SH-SY5Y (cell line): ENCODE measurements around the gene MAP3K4.

ENCODE experiments used
- GATA2 ChIP-seq: IDR thresholded peaks from 2 replicates; pipeline ENCODE4 v1.6.1; 2011; ENCODE audit warnings: mild to moderate bottlenecking, low read depth, low read length
- GATA3 ChIP-seq: IDR thresholded peaks from 2 replicates; pipeline ENCODE4 v1.6.1; 2011; ENCODE audit warnings: low read depth, mild to moderate bottlenecking, low read length, moderate library complexity

Gene MAP3K4

DNA sequence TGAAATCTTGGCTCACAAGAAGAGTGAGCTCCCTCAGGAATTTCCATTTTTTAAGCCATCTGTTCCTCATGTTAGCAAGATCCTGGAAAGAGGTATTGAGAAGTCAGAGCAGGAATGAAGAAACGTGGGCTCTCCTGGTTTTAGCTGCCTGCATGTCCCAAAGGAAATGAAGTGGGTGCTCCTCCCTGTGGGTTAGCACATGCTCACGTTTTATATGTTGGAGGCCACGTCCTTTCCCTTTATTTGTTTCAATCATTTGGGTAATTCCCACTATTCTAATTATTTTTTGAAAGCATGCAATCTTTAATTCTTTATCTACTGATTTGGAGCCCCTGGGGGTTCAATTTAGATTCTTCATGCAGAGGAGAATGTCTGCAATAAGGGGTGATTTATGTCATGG, 4.3 kb upstream of the MAP3K4 start:
- TF ChIP-seq GATA3 (no peak), GATA2 (no peak)

DNA sequence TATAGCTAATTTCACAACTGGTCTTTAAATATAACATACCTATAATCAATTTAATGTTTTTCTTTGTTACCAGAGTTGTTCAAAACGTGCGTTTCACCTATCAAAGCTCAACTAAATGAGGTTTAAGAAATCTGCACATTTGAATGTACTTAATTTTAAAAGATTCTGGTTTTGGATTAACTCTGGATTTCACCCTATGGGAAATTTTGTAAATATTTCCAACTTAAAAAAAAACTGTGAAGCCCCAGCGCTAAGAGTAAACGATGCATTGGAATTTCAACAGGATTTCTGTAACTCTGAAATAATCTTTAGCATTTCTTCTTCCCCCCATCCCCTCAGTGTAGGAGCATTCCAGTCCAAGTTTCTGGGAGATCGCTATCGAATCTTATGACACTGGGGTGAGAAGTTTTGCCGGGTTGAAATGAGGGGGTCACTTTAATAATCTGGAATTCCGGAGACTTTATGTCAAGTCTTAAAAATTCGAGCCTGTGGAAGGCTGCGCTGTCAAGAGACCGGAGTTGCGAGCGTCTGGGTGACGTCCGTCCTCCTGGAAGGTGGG, 643 bp upstream of the MAP3K4 start:
- peak; percentile 69 for TF ChIP-seq GATA2
- TF ChIP-seq GATA3, result 0 out of 2 replicates have a peak, but pooled peaks have one; percentile 21

DNA sequence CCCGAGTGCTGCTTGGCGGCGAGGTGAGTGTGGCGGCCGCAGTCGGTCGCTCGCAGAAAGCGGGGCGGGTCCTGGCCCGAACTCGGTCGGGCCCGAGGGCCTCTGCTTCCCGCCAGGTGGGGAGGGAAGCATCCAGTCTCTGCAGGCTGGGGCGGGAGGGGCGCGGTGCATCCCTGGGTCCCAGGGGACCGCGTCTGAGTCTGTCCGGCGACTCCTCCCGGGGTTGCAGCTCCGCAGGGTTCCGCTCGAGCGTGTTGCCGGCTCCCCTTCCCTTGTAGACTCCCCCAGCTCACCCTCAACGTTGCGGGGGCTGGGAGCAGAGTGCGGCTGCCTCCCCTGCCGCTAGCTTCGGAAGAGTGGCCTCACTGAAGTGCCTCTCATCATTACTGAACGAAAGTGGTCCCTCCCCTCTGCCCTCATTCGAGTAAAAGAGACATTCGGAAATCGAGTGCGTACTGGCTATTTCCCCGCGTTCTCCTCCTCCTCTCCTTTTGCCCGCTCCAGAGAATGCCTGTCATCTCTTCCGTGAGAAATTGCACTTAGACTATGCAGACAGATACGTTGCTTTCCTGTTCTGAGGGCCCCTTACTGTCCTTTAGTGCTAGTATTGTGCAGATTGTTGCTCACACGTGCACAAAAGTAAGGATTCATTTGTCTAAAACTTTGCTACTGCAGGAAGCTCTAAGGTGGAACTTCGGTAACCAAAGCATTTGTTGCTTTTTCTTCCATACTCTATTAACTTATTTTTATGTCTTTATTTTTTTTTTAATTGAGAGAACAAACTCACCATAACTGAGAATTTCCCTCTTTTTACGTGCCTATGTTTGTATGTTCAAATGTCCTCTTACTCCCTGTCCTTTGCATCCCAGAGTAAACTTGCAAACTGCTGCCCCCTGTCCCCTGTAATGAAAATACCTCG, 751 bp downstream of the MAP3K4 start:
- TF ChIP-seq GATA3, result no peak
- TF ChIP-seq GATA2, result no peak

DNA sequence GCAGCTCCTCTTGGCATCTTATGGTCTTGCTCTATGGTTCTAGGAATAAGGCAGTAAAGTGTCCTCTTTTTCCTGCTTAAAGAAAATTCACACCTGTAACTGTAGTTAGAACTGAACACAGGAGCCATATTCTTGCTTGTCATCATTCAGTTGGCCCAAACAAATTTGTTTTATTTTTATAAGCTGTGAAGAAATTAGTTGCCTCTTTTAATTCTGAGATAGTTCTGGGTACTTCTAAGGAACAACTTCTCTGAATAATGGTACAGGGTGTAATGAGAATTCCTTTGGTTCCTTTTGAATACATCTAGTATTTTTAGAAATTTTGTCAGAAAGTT, 1.4 kb downstream of the MAP3K4 start:
- no peak for TF ChIP-seq GATA2
- no peak for TF ChIP-seq GATA3

DNA sequence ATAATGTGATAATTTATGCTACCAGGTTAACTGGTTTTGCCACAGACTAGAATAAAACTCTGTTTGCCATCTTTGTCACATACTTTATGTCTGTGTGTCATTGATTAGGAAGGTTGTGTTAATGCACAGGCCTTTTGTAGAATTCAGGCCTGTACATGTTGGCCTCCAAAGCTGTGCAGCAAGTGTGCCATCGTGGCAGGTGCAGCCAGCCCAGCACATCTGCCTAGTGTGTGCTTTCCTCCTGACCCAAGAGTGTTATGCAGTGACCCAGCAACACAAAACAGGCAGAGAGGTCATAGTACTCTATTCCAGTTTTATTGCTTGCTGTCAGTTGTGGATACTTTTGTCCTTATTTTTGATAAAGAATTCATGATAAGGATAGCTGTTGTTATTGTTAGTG, 3.7 kb downstream of the MAP3K4 start:
- no peak for TF ChIP-seq GATA2
- no peak for TF ChIP-seq GATA3

DNA sequence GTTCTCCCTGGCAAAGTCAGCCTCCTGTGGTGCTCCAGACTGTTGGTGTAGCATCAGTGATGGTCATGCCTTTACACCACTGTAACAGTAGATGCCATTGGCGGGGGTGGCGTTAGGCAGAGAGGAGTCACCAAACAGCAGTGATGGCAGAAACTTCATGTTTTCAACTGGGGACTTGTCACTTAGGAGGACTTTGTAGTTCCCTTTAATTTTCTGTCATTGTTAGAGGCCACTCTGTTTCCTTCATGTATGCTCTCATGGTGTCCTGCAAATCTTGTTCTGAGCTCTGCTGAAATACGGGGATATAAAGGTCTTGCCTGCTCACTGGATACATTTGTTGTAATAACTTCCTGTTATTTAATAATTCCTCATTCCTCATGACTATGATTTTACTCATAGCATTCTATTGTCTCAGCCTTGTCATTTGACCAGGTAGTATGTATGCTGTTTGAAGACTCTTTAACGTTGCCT, 4.6 kb downstream of the MAP3K4 start:
- no peak for TF ChIP-seq GATA3
- no peak for TF ChIP-seq GATA2

DNA sequence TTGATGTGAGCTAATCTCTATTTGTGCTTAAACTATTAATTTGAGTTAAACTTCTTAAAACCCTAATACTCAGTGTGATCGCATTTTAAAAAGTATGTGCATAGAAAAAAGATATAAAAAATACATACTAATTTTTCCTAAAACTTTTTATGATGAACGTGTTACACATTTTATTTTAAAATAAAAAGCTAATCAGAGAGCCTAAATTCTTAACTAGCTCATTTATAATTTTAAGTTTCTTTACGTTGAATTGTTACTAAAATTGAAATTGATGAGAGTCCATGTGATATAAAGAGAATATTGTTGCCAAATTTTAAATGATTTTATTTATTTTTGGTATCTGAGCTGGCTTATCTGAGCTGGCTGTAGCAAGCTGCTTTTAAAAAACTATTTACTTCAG, 6.6 kb downstream of the MAP3K4 start:
- no peak for TF ChIP-seq GATA2

DNA sequence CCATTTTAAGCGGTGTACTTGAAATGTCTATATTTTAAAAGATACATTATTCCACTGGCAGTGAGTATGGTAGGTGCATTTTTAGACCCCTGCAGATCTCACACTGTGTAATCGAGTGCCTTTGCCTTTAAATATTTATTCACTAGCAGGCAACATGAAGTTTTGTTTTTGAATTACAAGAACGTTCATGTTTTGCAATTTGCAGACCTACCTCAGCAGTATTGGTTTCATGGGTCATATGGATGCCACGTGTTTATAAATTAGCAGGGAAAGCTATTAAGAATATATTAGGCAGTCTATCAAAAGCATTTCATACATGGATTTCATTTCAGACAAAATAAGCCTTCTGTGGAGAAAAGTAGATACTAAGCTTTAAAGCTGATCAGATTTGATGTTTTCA, 7.2 kb downstream of the MAP3K4 start:
- TF ChIP-seq GATA3, result no peak
- no peak for TF ChIP-seq GATA2

DNA sequence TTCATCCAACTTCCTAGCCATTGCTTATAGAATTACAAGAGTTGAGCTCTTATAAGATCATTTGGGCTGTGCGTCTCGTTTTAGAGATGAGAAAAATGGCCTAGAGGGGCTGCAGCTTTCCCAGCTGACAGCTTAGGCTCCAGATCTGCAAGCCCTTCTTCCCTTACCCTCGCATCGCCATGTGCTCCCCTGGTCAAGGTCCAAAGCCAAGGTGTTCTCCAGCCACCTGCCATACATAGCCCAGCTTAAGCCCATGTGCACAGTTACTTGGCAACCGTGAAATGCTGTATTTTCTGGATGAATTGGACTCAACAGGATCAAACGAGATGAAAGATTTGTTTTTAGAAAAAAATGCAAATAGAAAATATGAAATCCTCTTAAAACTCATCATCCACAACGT, 7.9 kb downstream of the MAP3K4 start:
- TF ChIP-seq GATA2, result no peak
- no peak for TF ChIP-seq GATA3

DNA sequence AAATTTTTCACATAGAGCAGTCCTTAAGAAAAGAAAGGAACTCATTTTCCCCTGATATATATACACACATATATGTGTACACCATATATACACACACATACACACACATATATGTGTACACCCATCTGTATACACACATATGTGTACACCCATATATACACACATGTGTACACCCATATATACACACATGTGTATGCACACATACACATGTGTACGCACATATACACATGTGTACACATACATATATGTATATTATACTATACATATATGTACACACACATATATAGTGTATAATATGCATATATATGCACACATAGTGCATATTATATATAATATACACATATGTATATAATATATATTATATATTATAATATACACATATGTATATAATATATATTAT, 9.1 kb downstream of the MAP3K4 start:
- no peak for TF ChIP-seq GATA2
- no peak for TF ChIP-seq GATA3

DNA sequence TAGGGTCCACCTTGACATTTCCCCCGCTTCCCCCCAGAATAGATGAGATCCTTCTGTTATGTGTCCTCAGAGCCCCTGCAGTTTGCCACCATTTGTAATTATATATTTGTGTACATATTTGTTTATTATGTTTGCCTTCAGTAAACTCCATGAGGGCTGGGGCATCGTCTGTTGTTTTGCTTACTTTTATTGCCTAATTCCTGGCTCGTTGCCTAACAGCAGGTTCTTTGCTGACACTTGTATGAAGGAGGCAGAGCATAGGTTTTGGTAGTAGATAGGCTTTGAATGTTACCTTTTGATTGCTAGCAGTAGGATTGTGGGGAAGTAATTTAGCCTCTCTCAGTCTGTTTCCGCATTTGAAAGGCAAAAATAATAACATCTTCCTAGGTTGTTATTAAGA, 9.9 kb downstream of the MAP3K4 start:
- TF ChIP-seq GATA3 (no peak), GATA2 (no peak)

DNA sequence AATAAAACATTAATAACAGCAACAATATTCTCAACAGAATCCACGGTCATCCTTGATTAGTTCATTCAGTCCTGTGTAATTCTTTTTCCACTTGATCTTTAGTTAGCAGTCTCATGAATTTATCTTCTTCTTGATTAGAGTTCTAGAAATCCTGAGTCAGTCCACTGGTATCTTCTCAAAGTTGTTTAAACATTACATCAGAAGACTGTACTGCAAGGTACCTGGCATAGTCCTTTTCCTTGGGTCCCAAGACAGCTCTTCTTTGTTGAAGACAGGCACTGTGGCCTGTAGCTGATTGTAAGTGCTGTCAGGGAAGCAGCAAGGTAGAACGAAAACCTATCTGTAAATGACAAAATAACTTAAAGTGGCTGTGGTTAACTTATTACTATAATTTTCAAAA, 11.8 kb downstream of the MAP3K4 start:
- TF ChIP-seq GATA2, result no peak
- no peak for TF ChIP-seq GATA3

DNA sequence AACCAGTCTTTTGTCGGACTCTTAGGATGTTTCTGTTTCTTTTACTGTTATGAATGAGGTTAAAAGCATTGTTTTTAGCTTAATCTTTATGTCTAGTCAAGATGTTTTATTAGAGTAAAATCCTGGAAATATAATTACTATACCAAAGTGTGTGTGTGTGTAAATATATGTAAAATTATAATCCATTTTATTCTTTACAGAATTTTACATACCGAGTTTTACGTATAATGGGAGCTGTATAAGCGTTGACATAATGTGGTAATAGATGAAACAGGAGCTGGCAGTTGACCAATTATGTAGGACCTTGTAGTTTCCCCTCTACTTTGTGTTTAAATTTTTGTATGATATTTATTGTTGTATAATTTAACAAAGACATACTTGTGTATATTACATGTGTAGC, 16.7 kb downstream of the MAP3K4 start:
- TF ChIP-seq GATA2 (no peak), GATA3 (no peak)

DNA sequence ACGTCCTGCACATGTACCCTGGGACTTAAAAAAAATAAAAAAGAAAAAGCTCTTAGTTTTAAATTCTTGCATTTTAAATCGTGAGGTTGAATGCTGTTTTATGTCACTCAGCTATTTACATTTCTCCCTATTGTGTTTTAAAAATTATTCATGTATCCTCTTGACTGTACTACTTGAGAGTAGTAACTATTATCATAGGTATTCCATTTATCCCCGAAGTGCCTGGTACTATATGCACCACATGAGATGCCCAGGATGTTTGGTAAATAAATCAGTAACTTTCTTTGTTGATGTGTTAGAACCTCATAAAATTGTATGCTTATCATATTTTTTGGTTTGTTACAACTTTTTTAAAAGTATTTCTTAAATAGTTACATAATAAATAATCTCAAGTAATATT, 18.4 kb downstream of the MAP3K4 start:
- TF ChIP-seq GATA3 (no peak), GATA2 (no peak)

DNA sequence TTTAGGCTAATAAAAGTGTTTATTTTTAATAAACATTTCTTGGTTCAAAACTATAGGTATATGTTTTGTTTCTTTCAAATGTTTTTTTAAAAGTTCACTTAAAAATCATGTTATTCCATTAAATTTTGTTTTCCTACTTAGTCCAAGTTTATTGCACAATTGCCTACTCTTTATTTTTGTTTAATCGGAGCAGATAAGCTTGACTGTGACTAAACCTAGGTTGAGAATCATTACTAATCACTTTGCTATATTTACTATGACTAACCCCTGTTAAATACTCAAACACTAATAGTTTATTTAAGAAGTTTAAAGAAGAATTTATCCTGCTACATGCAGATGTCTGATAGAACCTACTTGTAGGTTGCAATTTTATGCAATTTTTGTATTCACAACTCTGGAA, 18.8 kb downstream of the MAP3K4 start:
- TF ChIP-seq GATA2 (no peak), GATA3 (no peak)
